ENCODE data around the gene ARHGEF17.

DNA sequence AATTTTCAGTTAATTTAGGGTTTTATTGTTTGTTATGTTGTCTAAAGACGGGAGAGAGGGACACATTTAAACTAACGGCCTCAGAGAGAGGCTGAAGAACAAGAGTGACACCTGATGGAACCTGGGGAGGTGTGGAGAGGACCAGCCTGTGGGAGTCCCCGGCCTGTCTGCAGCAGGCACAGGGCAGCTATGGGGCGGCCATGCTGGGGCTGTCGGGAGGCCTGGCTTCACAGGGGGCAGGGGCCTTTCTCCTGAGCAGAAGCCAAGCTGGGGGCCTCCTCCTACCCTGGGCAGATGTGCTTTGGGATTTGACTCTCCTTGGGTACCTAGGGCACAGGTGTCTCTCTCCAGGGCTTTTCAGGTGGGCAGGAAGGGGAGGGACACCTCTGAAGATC, 90.1 kb downstream of the ARHGEF17 start:
- no peak for TF ChIP-seq YY1 (IDR thresholded peaks at IDR 0.05; ENCODE audit: insufficient read depth, insufficient read length)
- TF ChIP-seq ZNF274 (IDR thresholded peaks at IDR 0.05; ENCODE audit: low read depth, low read length): no peak
- no peak for TF ChIP-seq SUZ12 (IDR thresholded peaks at IDR 0.05; ENCODE audit: extremely low read depth, insufficient read depth, insufficient read length)
